ENCODE measurements around the gene METAP1D. TPM values are rescaled to one million over a fixed set of nuclear protein-coding genes. Genes with fewer than 3 reads are reported as not detected.

METAP1D gene
- total and polyA plus RNA-seq, 11 donors: 2.9 to 7.0 (median 5.3) TPM

DNA sequence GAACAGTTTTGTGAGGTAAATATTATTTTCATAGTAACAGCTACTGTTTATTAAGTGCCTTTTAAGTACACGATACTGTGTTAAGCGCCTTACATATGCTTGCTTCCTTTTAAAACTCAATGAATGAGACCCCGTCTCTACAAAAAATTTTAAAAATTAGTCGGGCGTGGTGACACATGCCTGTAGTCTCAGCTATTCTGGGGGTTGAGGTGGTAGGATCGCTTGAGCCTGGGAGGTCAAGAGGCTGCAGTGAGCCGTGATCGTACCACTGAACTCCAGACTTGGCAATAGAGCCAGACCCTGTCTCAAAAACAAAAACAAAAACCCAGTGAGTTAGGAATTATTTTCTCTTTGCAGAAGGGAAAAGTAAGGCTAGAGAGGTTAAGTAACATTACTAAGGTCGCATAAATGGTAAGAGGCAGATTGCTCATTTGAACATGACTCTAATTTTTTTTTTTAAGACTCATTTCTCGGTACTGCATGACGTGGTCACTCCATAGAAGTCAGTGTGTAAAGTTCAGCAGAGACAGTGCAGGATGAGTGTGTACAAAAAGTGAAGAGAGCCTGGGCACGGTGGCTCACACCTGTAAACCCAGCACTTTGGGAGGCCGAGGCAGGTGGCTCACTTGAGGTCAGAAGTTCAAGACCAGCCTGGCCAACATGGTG lies 1.1 kb downstream of the METAP1D start:
- Histone ChIP-seq H3K27me3 (no peaks in the 10 kb centered on the region), H3K4me1 (peaks cover 0 to 14% (median 5%) of the 10 kb centered on the region in 12 donors), H3K27ac (no peak overlapping the region), H3K4me3 (peak overlapping the region in 8 of 12 donors; percentile 37 to 99 (median 81)), H3K36me3 (no peaks in the 10 kb centered on the region), H3K9me3 (no peaks in the 10 kb centered on the region)
- no peak for DNase-seq
- TF ChIP-seq POLR2A (IDR thresholded peaks at IDR 0.05) (no peak), CTCF (IDR thresholded peaks at IDR 0.05) (no peak)
- intact Hi-C loops (cut with DNase I): loop anchor here in 1 of 10 donors (5.0 kb wide), 1 partner anchor 101 kb away; the partner anchor contains the start of gene DLX2
- WGBS, 4 donors: 86 to 89% (median 88%) methylated on average over 13 of the region's 13 CpGs
- no peak for ATAC-seq

GRCh38 chr2:172007372-172007771 lies 7.6 kb downstream of the METAP1D start:
- ATAC-seq: no peak
- Histone ChIP-seq H3K4me3 (no peak overlapping the region), H3K27ac (no peak overlapping the region), H3K4me1 (peaks cover 0 to 11% (median 0%) of the 10 kb centered on the region in 12 donors), H3K9me3 (peaks cover 0 to 7% (median 0%) of the 10 kb centered on the region in 12 donors), H3K27me3 (no peaks in the 10 kb centered on the region), H3K36me3 (no peaks in the 10 kb centered on the region)
- TF ChIP-seq POLR2A (IDR thresholded peaks at IDR 0.05): no peak
- TF ChIP-seq CTCF (IDR thresholded peaks at IDR 0.05): no peak
- intact Hi-C loops (cut with DNase I): no loop called here
- no peak for DNase-seq
- WGBS, 4 donors: 92 to 100% (median 96%) methylated on average over 1 of the region's 1 CpG

DNA sequence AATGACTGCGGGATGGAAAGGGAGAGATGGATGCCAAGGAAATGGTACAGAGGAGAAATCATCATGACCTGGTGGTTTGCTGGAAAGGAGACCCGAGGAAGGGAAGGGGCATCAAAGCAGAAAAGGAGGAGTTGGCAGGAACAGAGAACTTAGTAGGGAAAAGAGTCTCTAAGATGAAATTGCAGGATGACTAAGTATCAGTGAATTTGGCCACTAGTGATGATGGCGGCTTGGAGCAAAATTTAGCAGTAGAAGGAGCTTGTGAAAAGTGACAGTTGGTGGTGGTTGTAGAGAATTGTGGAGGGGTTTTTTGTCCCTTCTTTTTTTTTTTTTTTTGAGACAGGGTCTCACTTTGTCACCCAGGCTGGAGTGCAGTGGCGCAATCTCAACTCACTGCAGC lies 10.1 kb downstream of the METAP1D start:
- ATAC-seq (no peak), DNase-seq (no peak)
- H3K4me3 ChIP-seq: no peak overlapping the region
- no peak overlapping the region for H3K27ac ChIP-seq
- peaks cover 0 to 7% (median 0%) of the 10 kb centered on the region in 12 donors for H3K9me3 ChIP-seq
- intact Hi-C loops (cut with DNase I): no loop called here
- H3K4me1 ChIP-seq: peaks cover 0 to 15% (median 0%) of the 10 kb centered on the region in 12 donors
- WGBS, 4 donors: 94% methylated on average over 4 of the region's 4 CpGs
- no peaks in the 10 kb centered on the region for H3K27me3 ChIP-seq
- TF ChIP-seq POLR2A (IDR thresholded peaks at IDR 0.05) (no peak), CTCF (IDR thresholded peaks at IDR 0.05) (no peak)
- no peaks in the 10 kb centered on the region for H3K36me3 ChIP-seq

DNA sequence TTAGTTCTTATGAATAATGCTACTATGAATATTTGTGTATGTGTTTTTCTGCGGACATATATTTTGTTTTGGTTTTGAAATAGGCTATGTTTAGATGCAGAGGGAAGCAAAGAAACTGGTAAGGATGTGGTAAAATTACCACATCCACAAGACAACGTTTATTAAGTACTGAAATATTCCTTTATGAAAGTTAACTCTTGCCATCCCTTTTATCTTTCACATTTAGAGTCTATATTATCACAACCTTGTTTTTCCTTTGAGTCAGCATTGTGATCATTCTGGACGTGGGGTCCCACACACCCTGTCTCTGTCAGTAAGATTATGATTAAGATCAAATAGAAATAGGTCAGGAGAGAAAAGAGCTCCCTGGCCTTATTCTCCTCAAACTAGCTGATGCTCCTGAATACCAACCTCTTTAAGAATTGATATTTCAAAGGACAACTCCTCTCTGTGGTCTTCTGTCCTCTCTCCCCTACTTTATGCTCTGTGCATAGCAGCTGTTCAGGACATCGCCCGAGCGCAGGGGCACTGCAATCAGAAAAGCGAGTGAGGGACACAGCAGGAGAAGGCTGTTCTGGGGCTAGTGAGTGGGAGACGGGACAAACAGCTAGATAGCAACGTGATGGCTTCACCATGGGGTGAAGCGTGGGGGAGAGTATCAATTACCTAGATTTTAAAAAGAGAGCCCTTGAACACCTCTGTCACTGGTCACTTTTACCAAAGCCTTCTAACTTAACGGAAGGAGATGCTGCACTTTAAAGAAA lies 12.2 kb downstream of the METAP1D start:
- Histone ChIP-seq H3K4me1 (peaks cover 0 to 15% (median 0%) of the 10 kb centered on the region in 12 donors), H3K9me3 (peaks cover 0 to 3% (median 0%) of the 10 kb centered on the region in 12 donors), H3K36me3 (no peaks in the 10 kb centered on the region), H3K27ac (no peak overlapping the region), H3K27me3 (no peaks in the 10 kb centered on the region), H3K4me3 (no peak overlapping the region)
- ATAC-seq (no peak), DNase-seq (no peak)
- intact Hi-C loops (cut with DNase I): no loop called here
- TF ChIP-seq CTCF (IDR thresholded peaks at IDR 0.05): no peak
- no peak for TF ChIP-seq POLR2A (IDR thresholded peaks at IDR 0.05)
- WGBS, 4 donors: 80 to 81% (median 80%) methylated on average over 11 of the region's 11 CpGs
